Lung microvascular endothelial cell (primary cell): ENCODE data around the gene LCLAT1. TPM values are rescaled to one million over a fixed set of nuclear protein-coding genes. Genes with fewer than 3 reads are reported as not detected.
A peak's percentile ranks its signal among the peaks of the same experiment; 100 is the strongest.

Experiments
- DNase-seq, 2 donors: peaks; one replicate each; pipeline versions ENCODE4 v3.0.0 to v3.0.0-alpha.2; 2010; ENCODE audit warnings: low read depth in 2 of 2
- total RNA-seq: library from RNA; depleted of rRNA; stranded (reverse); fragments of >200 nt; gene quantifications from 2 replicates; pipeline ENCODE4 v1.2.1, GENCODE V29; 2014

The LCLAT1 gene
- total RNA-seq, 1 donor from 2014 or later = 7.1 TPM

GRCh38 chr2:30665761-30666265 is 218.8 kb downstream of the LCLAT1 start:
- DNase-seq = no peak

GRCh38 chr2:30666266-30666874 is 219.3 kb downstream of the LCLAT1 start:
- peak; percentile 59 to 95 for DNase-seq

GRCh38 chr2:30670453-30670852 is 223.4 kb downstream of the LCLAT1 start:
- DNase-seq = no peak

- no peak for DNase-seq
These were observed 226.1 kb downstream of the LCLAT1 start for GRCh38 chr2:30673127-30673526.

- DNase-seq = no peak
These were observed 228.7 kb downstream of the LCLAT1 start for GRCh38 chr2:30675758-30676157.

GRCh38 chr2:30677231-30677630 is 230.2 kb downstream of the LCLAT1 start:
- DNase-seq = no peak

GRCh38 chr2:30677861-30678385 is 230.9 kb downstream of the LCLAT1 start:
- DNase-seq = no peak

- no peak for DNase-seq
These were observed 231.5 kb downstream of the LCLAT1 start for GRCh38 chr2:30678410-30679137.

- peak; percentile 22 to 31 for DNase-seq
These were observed 232.5 kb downstream of the LCLAT1 start for GRCh38 chr2:30679426-30680088.

GRCh38 chr2:30680121-30680520 is 233.1 kb downstream of the LCLAT1 start:
- DNase-seq = no peak

- no peak for DNase-seq
These were observed 234.0 kb downstream of the LCLAT1 start for GRCh38 chr2:30681022-30681421.

- no peak for DNase-seq
These were observed 236.3 kb downstream of the LCLAT1 start for GRCh38 chr2:30683236-30683956.

- no peak for DNase-seq
These were observed 237.0 kb downstream of the LCLAT1 start for GRCh38 chr2:30684026-30684425.

GRCh38 chr2:30684516-30684915 is 237.5 kb downstream of the LCLAT1 start:
- DNase-seq = no peak

- DNase-seq = no peak
These were observed 237.9 kb downstream of the LCLAT1 start for GRCh38 chr2:30684996-30685395.

GRCh38 chr2:30686000-30686399 is 239.0 kb downstream of the LCLAT1 start:
- DNase-seq = no peak

- no peak for DNase-seq
These were observed 239.6 kb downstream of the LCLAT1 start for GRCh38 chr2:30686669-30687068.

GRCh38 chr2:30688956-30689401 is 241.9 kb downstream of the LCLAT1 start:
- no peak for DNase-seq

- no peak for DNase-seq
These were observed 242.6 kb downstream of the LCLAT1 start for GRCh38 chr2:30689496-30690125.

GRCh38 chr2:30690126-30690561 is 243.1 kb downstream of the LCLAT1 start:
- DNase-seq = no peak
